Activated CD4-positive, alpha-beta T cell treated with anti-CD3 and anti-CD28 coated beads for 36 hours (primary cell): ENCODE results near the gene HES3. TPM values are rescaled to one million over a fixed set of nuclear protein-coding genes. Genes with fewer than 3 reads are reported as not detected.

Experiments
- ATAC-seq: fragments of 200-7000 bp; cut with Tn5 transposase; one replicate; pipeline ENCODE4 v1.10.0; 2021; ENCODE audit warnings: mild to moderate bottlenecking, moderate library complexity
- CTCF ChIA-PET: fragments of 350-600 bp; sonication (Branson Sonifier 250); formaldehyde crosslinking; loops from one replicate; lab custom pipeline; 2021; ENCODE audit warnings: antibody characterized with exemption; lab: Charles Lee
- POLR2A ChIA-PET: fragments of 350-600 bp; sonication (Branson Sonifier 250); formaldehyde crosslinking; loops from one replicate; lab custom pipeline; 2021; ENCODE audit warnings: antibody characterized with exemption, inconsistent platforms; lab: Charles Lee
- DNase-seq: peaks from one replicate; pipeline ENCODE4 v3.0.0-alpha.2; 2020
- H3K27ac Mint-ChIP-seq: one replicate; pipeline ENCODE4 v1.8.0; 2021; ENCODE audit warnings: mixed read lengths
- H3K27me3 Mint-ChIP-seq: one replicate; pipeline ENCODE4 v1.8.0; 2021; ENCODE audit warnings: mixed read lengths
- H3K36me3 Mint-ChIP-seq: one replicate; pipeline ENCODE4 v1.8.0; 2021; ENCODE audit warnings: low read depth, mixed read lengths
- H3K4me1 Mint-ChIP-seq: one replicate; pipeline ENCODE4 v1.8.0; 2021; ENCODE audit warnings: mixed read lengths
- H3K4me3 Mint-ChIP-seq: one replicate; pipeline ENCODE4 v1.8.0; 2021; ENCODE audit warnings: mild to moderate bottlenecking, moderate library complexity, mixed read lengths
- H3K9me3 Mint-ChIP-seq: one replicate; pipeline ENCODE4 v1.8.0; 2021; ENCODE audit warnings: low read depth, mixed read lengths
- intact Hi-C, 2 experiments: fragments of 100-400 bp; cut with DNase I in 1 of 2; cut with micrococcal nuclease in 1 of 2; formaldehyde crosslinking; loops; one replicate each; pipeline versions ENCODE4 v1.14.2 to v1.15.1; 2022 to 2024; cut with DNase I, micrococcal nuclease
- total RNA-seq, 2 experiments: library from RNA; stranded (reverse); gene quantifications; one replicate each; pipeline ENCODE4 v1.2.3, GENCODE V29; 2021

Gene HES3
- total RNA-seq, 2 experiments from 2014 or later: not detected

DNA sequence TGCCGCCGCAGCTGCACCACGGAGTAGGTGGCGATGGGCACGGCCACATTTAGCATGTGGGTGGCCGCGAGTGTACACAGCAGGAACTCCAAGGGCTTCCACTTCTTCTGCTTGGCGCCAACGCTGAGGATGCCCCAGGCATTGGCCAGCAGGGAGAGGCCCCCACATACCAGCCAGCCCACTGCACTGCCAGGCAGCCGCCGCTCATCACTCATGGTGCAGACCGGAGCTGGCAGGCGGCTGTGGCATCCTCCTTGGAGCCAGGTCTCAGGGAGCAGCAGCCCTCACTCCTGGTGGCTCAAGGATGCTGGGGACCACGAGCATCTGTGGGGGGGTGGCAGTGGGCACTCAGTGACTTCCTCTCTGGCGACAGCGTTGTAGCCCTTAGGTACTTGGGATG, 10.7 kb downstream of the HES3 start:
- DNase-seq: no peak
- H3K27me3 Mint-ChIP-seq: peaks cover 15% of the 10 kb centered on the region
- H3K4me3 Mint-ChIP-seq: no peak overlapping the region
- ChIA-PET POLR2A (no interaction called here), CTCF (no interaction called here)
- H3K9me3 Mint-ChIP-seq: no peaks in the 10 kb centered on the region
- no peak for ATAC-seq
- no peaks in the 10 kb centered on the region for H3K36me3 Mint-ChIP-seq
- H3K27ac Mint-ChIP-seq: no peak overlapping the region
- peaks cover 3% of the 10 kb centered on the region for H3K4me1 Mint-ChIP-seq
- intact Hi-C loops: no loop called here

DNA sequence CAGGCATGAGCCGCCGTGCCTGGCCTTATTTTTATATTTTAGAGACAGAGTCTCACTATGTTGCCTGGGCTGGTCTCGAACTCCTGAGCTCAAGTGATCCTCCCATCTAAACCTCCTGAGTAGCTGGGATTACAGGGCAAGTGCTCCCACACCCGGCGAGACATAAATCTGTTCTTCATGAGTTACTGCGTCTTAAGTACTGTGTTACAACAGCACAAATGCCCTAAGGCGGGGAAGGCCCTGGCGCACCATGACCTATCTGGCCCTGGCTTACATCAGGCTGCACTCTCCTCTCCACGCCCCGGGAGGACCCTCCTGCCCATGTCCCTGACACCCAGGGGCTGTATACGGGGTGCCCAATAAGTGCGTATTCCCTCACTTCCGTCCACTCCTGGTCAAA, 12.7 kb downstream of the HES3 start:
- ChIA-PET CTCF (interaction anchor here (0.6 to 1.3 kb wide), 3 partner anchors 10 to 224 kb away, joined by 3 to 4 read pairs (median 4); no protein-coding TSS in a partner anchor), POLR2A (no interaction called here)
- intact Hi-C loops: no loop called here
- no peak for ATAC-seq
- Mint-ChIP-seq H3K4me1 (peaks cover 3% of the 10 kb centered on the region), H3K36me3 (no peaks in the 10 kb centered on the region), H3K27ac (no peak overlapping the region), H3K4me3 (no peak overlapping the region), H3K9me3 (no peaks in the 10 kb centered on the region), H3K27me3 (peaks cover 3% of the 10 kb centered on the region)
- DNase-seq: no peak

DNA sequence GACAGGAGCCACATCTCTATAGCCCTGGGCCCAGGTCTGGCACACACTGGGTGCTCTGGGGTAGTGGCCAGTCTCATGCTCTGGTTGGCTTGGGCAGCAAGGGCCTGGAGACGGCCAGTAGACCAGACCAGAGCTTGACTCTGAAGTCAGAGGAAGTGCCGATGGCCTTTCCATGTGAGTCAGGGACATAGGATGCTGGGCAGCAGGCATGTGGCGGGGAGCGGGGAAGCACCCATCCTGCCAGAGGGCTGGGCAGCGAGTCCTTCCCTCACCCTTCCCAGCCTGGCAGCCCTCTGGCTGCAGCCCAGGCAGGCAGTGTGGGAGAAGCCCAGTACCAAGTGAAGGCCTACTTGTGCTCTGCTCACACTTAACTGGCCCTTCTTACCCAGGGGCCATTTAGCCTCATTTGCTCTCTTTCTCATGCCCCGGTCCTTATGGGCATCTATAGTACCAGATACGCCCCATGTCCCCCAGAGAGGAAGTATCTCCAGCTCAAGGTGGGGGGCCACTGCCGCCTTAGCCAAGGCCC, 13.6 kb downstream of the HES3 start:
- no peak for DNase-seq
- no peak overlapping the region for H3K4me3 Mint-ChIP-seq
- intact Hi-C loops: no loop called here
- ATAC-seq: no peak
- H3K4me1 Mint-ChIP-seq: peaks cover 3% of the 10 kb centered on the region
- no peak overlapping the region for H3K27ac Mint-ChIP-seq
- no peaks in the 10 kb centered on the region for H3K36me3 Mint-ChIP-seq
- POLR2A ChIA-PET: no interaction called here
- H3K27me3 Mint-ChIP-seq: peaks cover 3% of the 10 kb centered on the region
- CTCF ChIA-PET: interaction anchor here (1.8 kb wide), 1 partner anchor 11 kb away, joined by 5 read pairs; no protein-coding TSS in a partner anchor
- H3K9me3 Mint-ChIP-seq: no peaks in the 10 kb centered on the region

DNA sequence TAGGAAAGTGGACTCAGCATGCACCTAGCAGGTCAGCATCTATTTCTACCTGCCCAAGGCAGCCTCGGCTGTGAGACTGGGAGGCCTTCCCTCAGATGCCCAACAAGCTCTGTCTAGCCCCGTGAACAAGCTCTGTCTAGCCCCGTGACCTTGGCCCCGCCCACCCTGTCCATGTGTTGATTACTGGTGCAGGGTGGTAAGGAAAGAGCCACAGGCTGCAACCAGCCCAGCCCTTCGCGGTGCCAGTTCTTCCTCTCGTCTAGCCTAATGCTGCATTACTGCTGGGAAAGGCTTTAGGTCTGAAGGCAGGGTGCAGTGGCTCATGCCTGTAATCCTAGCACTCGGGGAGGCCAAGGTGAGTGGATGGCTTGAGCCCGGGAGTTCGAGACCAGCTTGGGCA, 14.7 kb downstream of the HES3 start:
- H3K4me1 Mint-ChIP-seq: peaks cover 3% of the 10 kb centered on the region
- no peak for ATAC-seq
- intact Hi-C loops: no loop called here
- no peak overlapping the region for H3K27ac Mint-ChIP-seq
- H3K4me3 Mint-ChIP-seq: no peak overlapping the region
- ChIA-PET POLR2A (interaction anchor here (0.5 kb wide), 1 partner anchor 57 kb away, joined by 3 read pairs; no protein-coding TSS in a partner anchor), CTCF (interaction anchor here (1.5 to 1.8 kb wide), 2 partner anchors 12 to 164 kb away, joined by 5 to 6 read pairs; no protein-coding TSS in a partner anchor)
- peaks cover 3% of the 10 kb centered on the region for H3K27me3 Mint-ChIP-seq
- no peaks in the 10 kb centered on the region for H3K9me3 Mint-ChIP-seq
- no peak for DNase-seq
- H3K36me3 Mint-ChIP-seq: no peaks in the 10 kb centered on the region

DNA sequence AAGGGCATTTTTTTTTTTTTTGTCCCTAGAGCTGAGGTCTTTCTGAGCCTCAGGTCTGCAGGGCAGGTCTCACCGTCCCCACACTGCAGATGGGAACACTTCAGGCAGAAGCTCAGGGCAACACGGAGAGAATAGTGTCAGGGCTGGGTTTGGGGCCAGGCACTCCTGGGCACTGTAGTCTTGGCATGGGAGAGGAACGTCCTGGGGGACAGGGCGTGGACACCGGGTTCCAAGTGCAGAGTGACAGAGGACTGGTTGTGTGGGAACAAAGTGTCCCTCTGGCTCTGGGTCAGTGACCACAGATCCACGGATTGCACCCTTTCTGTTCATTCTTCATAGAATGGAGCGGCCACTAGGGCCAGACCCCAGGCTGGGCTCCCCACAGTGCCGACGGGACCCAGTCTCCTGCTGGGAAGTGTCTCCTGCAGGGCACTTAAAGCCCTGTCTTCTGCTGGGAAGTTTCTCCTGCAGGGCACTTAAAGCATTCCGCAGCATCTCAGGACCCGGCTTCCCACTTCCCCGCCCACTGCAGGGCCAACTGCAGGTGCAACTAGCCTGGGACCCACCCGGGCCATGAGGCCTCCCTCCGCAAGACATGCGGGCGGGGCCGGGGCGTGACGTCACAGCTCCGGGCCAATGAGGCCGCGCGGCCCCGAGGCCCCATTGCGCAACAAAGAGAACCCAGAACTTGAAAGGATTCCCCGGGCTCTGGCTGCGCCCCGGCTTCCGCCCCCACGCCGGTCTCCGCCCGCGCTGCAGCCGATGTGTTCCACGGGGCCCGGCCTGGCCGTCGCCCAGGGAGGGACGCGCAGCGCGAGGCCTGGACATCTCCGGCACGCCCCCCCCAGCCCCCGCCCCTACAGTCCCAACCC, 15.7 kb downstream of the HES3 start:
- peak; percentile 86 for DNase-seq
- H3K4me3 Mint-ChIP-seq: no peak overlapping the region
- CTCF ChIA-PET: interaction anchor here (0.6 to 3.2 kb wide), 3 partner anchors 13 to 345 kb away, joined by 3 to 14 read pairs (median 6); no protein-coding TSS in a partner anchor
- ATAC-seq: peak; percentile 53
- POLR2A ChIA-PET: interaction anchor here (0.5 kb wide), 1 partner anchor 56 kb away, joined by 3 read pairs; no protein-coding TSS in a partner anchor
- H3K27ac Mint-ChIP-seq: no peak overlapping the region
- no peaks in the 10 kb centered on the region for H3K36me3 Mint-ChIP-seq
- peaks cover 3% of the 10 kb centered on the region for H3K4me1 Mint-ChIP-seq
- H3K27me3 Mint-ChIP-seq: peaks cover 3% of the 10 kb centered on the region
- H3K9me3 Mint-ChIP-seq: no peaks in the 10 kb centered on the region
- intact Hi-C loops: loop anchor here in 1 of 2 experiments (1.0 kb wide), 2 partner anchors 13 to 134 kb away; partner anchors contain the start of gene ACOT7

DNA sequence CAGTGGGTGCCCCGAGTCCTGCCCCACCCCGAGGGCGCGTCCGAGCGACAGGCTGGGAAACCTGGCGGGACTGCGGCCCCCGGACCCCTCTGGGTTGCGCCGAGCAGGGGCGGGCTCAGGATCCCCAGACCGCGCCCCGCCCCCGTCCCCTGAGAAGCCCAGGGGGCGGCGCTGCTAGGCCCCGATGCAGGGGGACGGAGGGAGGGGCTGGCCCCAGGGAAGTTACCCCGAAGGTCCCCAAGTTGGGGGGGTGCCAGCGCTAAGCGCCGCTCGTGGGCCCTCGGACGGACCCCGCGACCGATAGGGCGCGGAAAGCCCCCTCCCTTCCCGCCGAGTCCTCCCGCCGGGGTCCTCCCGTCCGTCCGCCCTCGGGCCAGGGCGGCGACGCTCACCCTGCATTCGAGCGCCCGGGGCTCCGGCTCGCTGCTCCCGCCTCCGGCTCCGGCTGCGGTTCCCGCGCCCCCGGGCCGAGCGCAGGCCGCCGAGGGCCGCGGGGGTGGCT, 16.5 kb downstream of the HES3 start:
- DNase-seq: peak; percentile 42
- CTCF ChIA-PET: interaction anchor here (3.2 kb wide), 1 partner anchor 14 kb away, joined by 14 read pairs; no protein-coding TSS in a partner anchor
- intact Hi-C loops: loop anchor here in 1 of 2 experiments (1.0 kb wide), 2 partner anchors 14 to 133 kb away; partner anchors contain the start of gene ACOT7
- POLR2A ChIA-PET: no interaction called here
- Mint-ChIP-seq H3K9me3 (no peaks in the 10 kb centered on the region), H3K27ac (no peak overlapping the region), H3K4me1 (peaks cover 3% of the 10 kb centered on the region), H3K4me3 (no peak overlapping the region), H3K36me3 (no peaks in the 10 kb centered on the region), H3K27me3 (peaks cover 3% of the 10 kb centered on the region)
- ATAC-seq: peak; percentile 42

DNA sequence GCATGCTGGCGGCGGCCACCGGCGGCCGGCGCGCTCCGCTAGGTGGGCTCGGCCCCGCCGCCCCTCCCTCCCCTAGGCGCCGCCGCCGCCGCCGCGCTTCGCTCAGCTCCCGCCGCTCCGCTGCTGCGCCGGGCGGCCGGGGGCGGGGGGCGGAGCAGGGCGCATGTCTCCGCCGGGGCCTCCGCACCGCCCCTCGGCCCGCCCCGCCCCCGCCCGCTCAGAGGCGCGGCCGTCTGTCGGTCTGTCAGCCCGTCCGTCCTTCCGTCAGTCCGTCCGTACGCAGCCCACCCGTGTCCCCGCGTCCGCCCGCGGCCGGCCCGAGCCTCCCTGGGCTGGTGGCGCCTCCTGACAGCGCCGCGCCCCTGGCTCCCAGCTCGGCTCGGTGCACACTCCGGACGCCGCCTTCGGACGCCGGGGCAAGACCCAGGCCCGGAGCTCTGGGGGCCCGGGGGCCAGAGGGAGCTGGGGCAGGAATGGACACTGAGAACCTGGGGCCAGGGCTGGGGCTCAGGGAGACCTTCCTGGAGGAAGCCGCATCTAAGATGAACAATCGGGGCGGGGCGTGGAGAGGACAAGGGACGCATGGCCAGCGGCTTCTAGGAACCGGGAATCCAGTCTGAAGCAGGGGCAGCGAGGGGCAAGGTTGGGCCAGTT, 17.1 kb downstream of the HES3 start, which contains the start of gene GPR153:
Gene GPR153 (minus strand): TSS at position 138 of the 654 bp plus-strand sequence. CDS start 6,193 bp downstream, outside the sequence.
- H3K36me3 Mint-ChIP-seq: peaks cover 1% of the 10 kb centered on the region
- H3K27me3 Mint-ChIP-seq: peaks cover 3% of the 10 kb centered on the region
- no peak within 1 kb of the TSS for H3K27ac Mint-ChIP-seq
- POLR2A ChIA-PET: no interaction called here
- DNase-seq: peak; percentile 73
- CTCF ChIA-PET: interaction anchor here (0.5 to 3.2 kb wide), 2 partner anchors 15 to 375 kb away, joined by 4 to 14 read pairs; no protein-coding TSS in a partner anchor
- H3K9me3 Mint-ChIP-seq: no peaks in the 10 kb centered on the region
- intact Hi-C loops: loop anchor here in 1 of 2 experiments (1.0 kb wide), 3 partner anchors 15 to 132 kb away; partner anchors contain the start of gene ACOT7
- peak; percentile 73 for ATAC-seq
- peaks cover 3% of the 10 kb centered on the region for H3K4me1 Mint-ChIP-seq
- peak within 1 kb of the TSS; percentile 33 for H3K4me3 Mint-ChIP-seq

DNA sequence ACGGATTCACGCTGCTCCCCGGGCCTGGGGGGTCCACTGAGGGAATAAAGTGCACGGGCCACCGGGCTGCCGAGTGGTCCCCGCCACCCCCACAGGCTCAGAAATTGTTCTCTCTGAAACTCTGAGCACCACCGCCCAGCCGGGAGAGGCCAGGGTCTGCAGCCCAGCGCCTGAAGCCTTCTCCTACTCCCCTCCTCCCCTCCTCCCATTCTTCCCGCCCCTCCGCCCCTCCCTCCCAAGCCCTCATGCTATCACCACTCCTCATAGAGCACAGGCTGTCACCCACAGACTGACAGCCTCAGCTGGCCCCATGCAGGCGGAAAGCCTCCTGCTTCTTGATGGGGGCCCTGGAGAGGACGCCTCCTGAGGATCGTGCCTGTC, 17.6 kb downstream of the HES3 start:
- ChIA-PET POLR2A (no interaction called here), CTCF (interaction anchor here (0.5 to 3.2 kb wide), 2 partner anchors 15 to 375 kb away, joined by 4 to 14 read pairs; no protein-coding TSS in a partner anchor)
- no peaks in the 10 kb centered on the region for H3K9me3 Mint-ChIP-seq
- H3K4me3 Mint-ChIP-seq: peak overlapping the region; percentile 33
- DNase-seq: no peak
- no peak for ATAC-seq
- intact Hi-C loops: loop anchor here in 1 of 2 experiments (1.0 kb wide), 1 partner anchor 25 kb away; no protein-coding TSS in a partner anchor
- H3K36me3 Mint-ChIP-seq: peaks cover 2% of the 10 kb centered on the region
- peaks cover 3% of the 10 kb centered on the region for H3K27me3 Mint-ChIP-seq
- H3K27ac Mint-ChIP-seq: no peak overlapping the region
- peaks cover 3% of the 10 kb centered on the region for H3K4me1 Mint-ChIP-seq

DNA sequence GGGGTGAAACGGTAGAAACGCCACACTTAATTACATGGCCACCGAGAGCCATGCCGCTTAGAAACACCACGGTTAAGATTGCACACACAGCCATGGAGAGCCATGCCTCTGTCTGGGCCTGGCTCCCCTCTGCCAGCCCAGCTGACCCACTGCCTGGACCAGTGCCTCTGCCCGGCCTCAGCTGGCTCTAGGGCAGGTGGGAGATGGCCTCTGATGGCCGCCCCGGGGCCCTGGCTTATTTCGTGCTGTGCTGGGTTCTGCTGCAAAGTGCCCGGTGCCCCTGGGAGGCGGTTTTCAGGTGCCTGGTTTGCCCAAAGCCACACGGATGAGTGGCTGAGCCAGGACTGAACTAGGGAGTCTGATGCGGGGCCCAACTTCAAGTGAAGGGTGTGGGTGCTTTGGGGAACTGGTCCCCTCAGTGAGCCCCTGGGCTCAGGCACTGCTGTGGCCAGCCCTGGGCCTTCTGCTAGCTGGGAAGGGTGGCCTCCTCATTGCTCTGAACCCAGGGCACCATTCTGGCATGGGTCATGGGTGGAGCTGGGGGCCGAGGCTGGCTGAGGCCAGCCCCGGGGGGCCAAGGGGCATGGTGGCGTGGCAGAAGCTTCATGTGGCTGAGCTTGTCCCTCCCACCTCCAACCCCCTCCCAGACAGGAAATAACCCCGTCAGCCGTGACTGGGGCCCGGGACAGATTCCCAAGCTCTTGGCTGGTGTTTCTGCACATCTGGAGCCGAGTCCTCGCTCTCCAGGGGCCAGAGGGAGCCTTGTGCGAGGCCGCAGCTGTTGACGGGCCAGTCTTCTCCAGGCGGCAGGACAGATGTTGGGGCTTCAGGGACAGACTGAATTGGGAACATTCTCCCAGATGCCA, 18.8 kb downstream of the HES3 start:
- POLR2A ChIA-PET: no interaction called here
- ATAC-seq: no peak
- Mint-ChIP-seq H3K4me3 (no peak overlapping the region), H3K9me3 (no peaks in the 10 kb centered on the region), H3K27me3 (peaks cover 3% of the 10 kb centered on the region), H3K4me1 (peaks cover 3% of the 10 kb centered on the region), H3K36me3 (peaks cover 2% of the 10 kb centered on the region), H3K27ac (no peak overlapping the region)
- intact Hi-C loops: no loop called here
- CTCF ChIA-PET: interaction anchor here (0.5 to 3.2 kb wide), 3 partner anchors 16 to 96 kb away, joined by 3 to 14 read pairs (median 3); no protein-coding TSS in a partner anchor
- no peak for DNase-seq

DNA sequence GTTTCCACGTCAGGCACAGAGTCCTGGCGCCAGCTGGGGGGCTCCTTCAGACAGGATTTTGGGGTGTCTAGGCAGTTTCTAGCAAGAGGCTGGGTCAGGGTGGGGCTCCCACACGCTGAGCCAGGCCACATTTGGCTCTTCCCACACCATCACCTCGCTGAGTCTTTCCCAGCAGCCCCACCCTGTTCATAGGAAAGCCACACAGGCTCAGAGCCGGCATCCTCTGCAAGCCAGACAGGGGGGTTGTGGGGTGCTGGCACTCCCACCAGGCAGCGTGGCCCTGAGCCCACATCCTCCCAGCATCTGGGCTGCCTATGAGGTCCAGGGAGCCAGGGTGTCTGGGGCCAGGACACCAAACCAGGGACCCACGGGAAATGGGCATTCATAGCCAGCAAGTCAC, 19.7 kb downstream of the HES3 start:
- Mint-ChIP-seq H3K27ac (no peak overlapping the region), H3K27me3 (peaks cover 3% of the 10 kb centered on the region), H3K9me3 (no peaks in the 10 kb centered on the region), H3K4me1 (peaks cover 3% of the 10 kb centered on the region), H3K4me3 (no peak overlapping the region), H3K36me3 (peaks cover 2% of the 10 kb centered on the region)
- no peak for DNase-seq
- POLR2A ChIA-PET: no interaction called here
- ATAC-seq: no peak
- intact Hi-C loops: no loop called here
- CTCF ChIA-PET: interaction anchor here (0.6 kb wide), 1 partner anchor 83 kb away, joined by 3 read pairs; no protein-coding TSS in a partner anchor
